Muscle of leg (tissue), 11 donors: ENCODE measurements around the gene PON1. TPM values are rescaled to one million over a fixed set of nuclear protein-coding genes. Genes with fewer than 3 reads are reported as not detected.

Experiments used
- DNase-seq: peaks from one replicate; pipeline ENCODE4 v3.0.0; 2013
- H3K27ac ChIP-seq: one replicate; pipeline ENCODE4 v1.5.1; 2013; ENCODE audit warnings: mild to moderate bottlenecking, low read length, control low read depth
- H3K27me3 ChIP-seq: one replicate; pipeline ENCODE4 v1.6.1; 2013; ENCODE audit warnings: low read length; ENCODE audit not compliant: control insufficient read depth, insufficient read depth
- H3K36me3 ChIP-seq: one replicate; pipeline ENCODE4 v1.6.1; 2013; ENCODE audit warnings: low read length; ENCODE audit not compliant: control insufficient read depth, insufficient read depth
- H3K4me1 ChIP-seq: one replicate; pipeline ENCODE4 v1.6.1; 2013; ENCODE audit warnings: low read length; ENCODE audit not compliant: control insufficient read depth, insufficient read depth
- H3K4me3 ChIP-seq: one replicate; pipeline ENCODE4 v1.5.1; 2013; ENCODE audit warnings: low read length, control low read depth
- H3K9me3 ChIP-seq: replicated peaks from 2 replicates; pipeline ENCODE4 v1.6.1; 2013; ENCODE audit warnings: low read depth, low read length; ENCODE audit not compliant: control insufficient read depth
- WGBS: methylation state at CpG from one replicate; pipeline ENCODE4 v1.1.5; 2013; ENCODE audit warnings: missing lambda C conversion rate; ENCODE audit not compliant: insufficient coverage; 5-methylcytosine and 5-hydroxymethylcytosine counted together
- polyA plus RNA-seq, 8 donors: library from polyadenylated mRNA; unstranded; fragments of 120-200 nt; gene quantifications; one replicate each; pipeline versions ENCODE4 v1.2.1 to v1.2.3, GENCODE V29; 2013; ENCODE audit warnings: inconsistent platforms in 1 of 8, low replicate concordance in 1 of 8; ENCODE audit not compliant: insufficient read length in 8 of 8, insufficient read depth in 1 of 8
- total RNA-seq: library from RNA; stranded (reverse); fragments of 120-200 nt; gene quantifications from one replicate; pipeline ENCODE4 v1.2.4, GENCODE V29; 2013

Gene PON1
- total and polyA plus RNA-seq, 9 donors = 0.28 to 0.52 (median 0.32) TPM

DNA sequence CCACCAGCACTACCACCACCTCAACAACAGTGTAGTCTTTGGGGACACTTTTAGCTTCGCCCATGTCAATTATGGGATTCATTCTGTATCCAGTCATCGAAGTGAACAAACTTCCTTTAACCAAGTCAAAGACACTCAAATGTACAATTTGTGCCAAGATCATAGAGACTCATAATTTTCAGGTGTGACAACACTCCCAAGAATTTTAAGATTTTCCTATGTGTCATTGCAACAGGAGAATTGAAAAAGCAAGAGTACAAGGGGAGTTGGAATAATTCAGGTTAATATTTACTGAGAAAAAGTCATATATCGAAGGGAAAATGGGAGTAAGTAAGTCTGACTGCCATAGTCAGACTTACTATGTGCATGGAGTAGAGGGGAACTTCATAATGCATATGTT is 26.2 kb downstream of the PON1 start:
- Histone ChIP-seq H3K27me3 (no peaks in the 10 kb centered on the region), H3K27ac (no peak overlapping the region), H3K4me1 (no peaks in the 10 kb centered on the region), H3K36me3 (no peaks in the 10 kb centered on the region), H3K4me3 (no peak overlapping the region), H3K9me3 (no peaks in the 10 kb centered on the region)
- no peak for DNase-seq
- 100% methylated on average over 1 of the region's 3 CpGs for WGBS

DNA sequence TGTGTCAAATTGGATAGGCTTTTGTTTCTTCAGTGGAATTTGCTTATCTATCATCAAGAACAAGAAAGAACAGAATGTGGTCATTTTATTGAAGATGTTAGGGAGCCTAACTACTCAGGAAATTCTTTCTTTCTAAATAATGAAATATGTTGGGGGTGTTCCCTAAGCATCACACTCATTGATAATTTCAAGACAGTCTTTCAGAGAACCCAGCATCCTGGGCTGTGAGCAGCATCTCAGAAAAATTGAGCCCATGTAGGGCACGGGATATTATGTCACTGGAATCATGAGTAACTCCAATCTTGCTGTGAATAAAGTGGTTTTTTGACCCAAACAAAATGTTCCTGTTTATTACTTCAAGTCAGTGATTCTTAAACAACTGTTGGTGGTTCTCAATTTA is 27.3 kb downstream of the PON1 start:
- Histone ChIP-seq H3K27ac (no peak overlapping the region), H3K27me3 (no peaks in the 10 kb centered on the region), H3K9me3 (no peaks in the 10 kb centered on the region), H3K36me3 (no peaks in the 10 kb centered on the region), H3K4me3 (no peak overlapping the region), H3K4me1 (no peaks in the 10 kb centered on the region)
- no CpG with 5 or more reads among the region's 1 CpG for WGBS
- no peak for DNase-seq

DNA sequence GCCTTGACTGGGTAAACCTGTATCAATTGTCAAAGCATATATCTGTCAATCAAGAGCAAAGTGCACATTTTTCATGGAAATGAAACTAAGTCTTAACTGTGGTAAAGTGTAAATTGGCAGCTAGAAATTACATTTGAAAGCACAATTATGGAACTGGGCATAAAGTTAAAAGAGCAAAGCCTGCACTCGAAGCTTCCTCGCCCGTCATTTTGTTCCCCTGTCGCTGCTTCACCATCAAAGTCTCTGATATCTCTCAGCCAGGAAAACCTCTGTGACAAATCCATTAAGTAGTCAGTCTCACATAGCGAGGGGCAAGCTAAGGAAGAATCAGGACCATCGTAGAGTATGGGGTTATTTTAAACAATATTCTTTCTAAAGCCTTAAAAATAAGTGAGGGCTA is 27.9 kb downstream of the PON1 start:
- H3K27ac ChIP-seq = no peak overlapping the region
- no peak overlapping the region for H3K4me3 ChIP-seq
- no peaks in the 10 kb centered on the region for H3K4me1 ChIP-seq
- H3K9me3 ChIP-seq = no peaks in the 10 kb centered on the region
- WGBS = 85% methylated on average over 3 of the region's 6 CpGs
- no peak for DNase-seq
- H3K36me3 ChIP-seq = no peaks in the 10 kb centered on the region
- no peaks in the 10 kb centered on the region for H3K27me3 ChIP-seq

DNA sequence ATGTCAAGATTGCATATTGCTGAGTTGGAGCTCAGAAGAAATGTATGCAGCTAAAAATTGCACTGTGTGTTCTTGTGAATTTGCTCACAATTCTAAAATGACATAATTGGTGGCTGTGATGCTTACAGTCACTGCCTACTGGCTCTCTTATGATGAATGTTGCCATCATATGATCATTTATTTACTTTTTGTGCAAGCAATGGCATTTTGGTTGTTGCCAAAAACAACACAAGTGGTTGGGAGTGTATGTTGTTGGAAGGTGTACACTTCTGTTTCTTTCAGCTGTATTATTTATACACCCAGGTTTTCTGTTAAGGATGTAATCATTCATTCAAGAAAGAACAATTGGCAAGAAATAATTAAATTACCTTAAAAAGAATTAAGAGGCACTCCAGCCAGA is 28.9 kb downstream of the PON1 start:
- H3K4me3 ChIP-seq = no peak overlapping the region
- no peaks in the 10 kb centered on the region for H3K27me3 ChIP-seq
- H3K4me1 ChIP-seq = no peaks in the 10 kb centered on the region
- peaks cover 6% of the 10 kb centered on the region for H3K36me3 ChIP-seq
- no peak for DNase-seq
- no peaks in the 10 kb centered on the region for H3K9me3 ChIP-seq
- H3K27ac ChIP-seq = no peak overlapping the region

DNA sequence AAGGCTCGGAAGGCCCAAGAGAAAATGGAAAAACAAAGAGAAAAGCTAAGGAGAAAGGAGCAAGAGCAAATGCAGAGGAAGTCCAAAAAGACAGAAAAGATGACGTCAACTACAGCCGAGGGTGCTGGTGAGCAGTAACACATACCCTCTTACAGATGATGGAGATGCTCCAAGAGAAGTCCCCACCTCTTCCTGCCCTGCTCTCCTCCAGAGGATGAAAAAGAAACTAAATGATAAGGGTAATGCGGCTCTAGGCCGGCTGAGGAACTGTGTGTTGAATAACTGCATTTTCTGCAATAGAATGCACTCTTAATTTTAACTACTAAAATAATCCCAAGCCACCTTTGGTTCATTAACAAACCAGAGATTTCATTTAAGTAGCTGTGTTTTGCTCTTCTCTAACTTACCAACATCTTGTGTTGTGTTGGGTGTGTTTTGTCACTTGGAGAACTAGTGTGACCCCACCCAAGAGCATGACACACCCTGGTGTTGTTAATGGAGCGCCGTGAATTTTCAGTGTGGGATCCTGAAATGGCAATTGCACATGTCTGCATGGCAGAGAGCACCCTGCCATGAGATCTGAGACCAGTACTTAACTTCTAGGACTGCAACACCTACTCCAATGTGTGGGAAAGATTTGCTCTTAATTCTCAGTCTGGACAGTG is 34.0 kb downstream of the PON1 start:
- H3K9me3 ChIP-seq = no peaks in the 10 kb centered on the region
- H3K36me3 ChIP-seq = peaks cover 24% of the 10 kb centered on the region
- no peaks in the 10 kb centered on the region for H3K27me3 ChIP-seq
- no peaks in the 10 kb centered on the region for H3K4me1 ChIP-seq
- H3K27ac ChIP-seq = no peak overlapping the region
- 73% methylated on average over 3 of the region's 7 CpGs for WGBS
- H3K4me3 ChIP-seq = no peak overlapping the region
- DNase-seq = no peak

DNA sequence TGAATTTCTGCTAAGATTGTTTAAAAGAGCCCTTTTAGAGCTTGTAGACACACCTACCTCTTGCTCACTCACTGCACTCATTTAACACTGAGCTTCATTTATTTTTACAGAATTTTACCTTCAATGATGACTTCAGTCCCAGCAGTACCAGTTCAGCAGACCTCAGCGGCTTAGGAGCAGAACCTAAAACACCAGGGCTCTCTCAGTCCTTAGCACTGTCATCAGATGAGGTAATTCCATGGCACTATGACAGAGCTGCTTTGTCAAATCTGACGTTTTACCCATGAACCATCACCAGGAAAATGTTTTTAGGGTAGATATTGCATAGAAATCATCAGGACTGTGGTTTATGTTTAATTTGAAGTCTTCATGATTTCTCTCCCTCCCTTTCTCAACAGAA is 38.2 kb downstream of the PON1 start:
- H3K4me1 ChIP-seq = no peaks in the 10 kb centered on the region
- H3K27ac ChIP-seq = no peak overlapping the region
- no peaks in the 10 kb centered on the region for H3K9me3 ChIP-seq
- H3K4me3 ChIP-seq = no peak overlapping the region
- DNase-seq = no peak
- WGBS = 89% methylated on average over 1 of the region's 2 CpGs
- no peaks in the 10 kb centered on the region for H3K27me3 ChIP-seq
- peaks cover 26% of the 10 kb centered on the region for H3K36me3 ChIP-seq

DNA sequence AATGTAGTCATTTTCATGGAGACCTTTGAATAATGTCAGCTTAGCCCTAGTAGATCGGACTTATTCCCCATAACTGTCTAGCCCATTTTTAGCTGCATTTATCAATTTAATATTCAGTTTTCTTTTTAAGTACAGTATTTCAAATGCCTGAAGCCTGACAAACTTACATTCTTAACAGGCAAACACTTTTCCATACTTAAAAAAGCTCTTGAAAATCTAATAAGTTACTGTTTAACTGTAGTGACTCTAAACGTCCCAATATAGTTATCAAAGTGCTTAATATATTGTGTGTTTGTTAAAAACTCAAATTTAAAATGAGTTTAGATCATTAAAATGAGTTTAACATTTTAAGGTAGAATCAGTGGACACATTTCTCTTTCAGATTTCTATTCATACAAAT is 44.9 kb downstream of the PON1 start:
- no peak for DNase-seq
- 83% methylated on average over 1 of the region's 2 CpGs for WGBS
- Histone ChIP-seq H3K4me3 (no peak overlapping the region), H3K27me3 (no peaks in the 10 kb centered on the region), H3K9me3 (no peaks in the 10 kb centered on the region), H3K4me1 (no peaks in the 10 kb centered on the region), H3K36me3 (no peaks in the 10 kb centered on the region), H3K27ac (no peak overlapping the region)

DNA sequence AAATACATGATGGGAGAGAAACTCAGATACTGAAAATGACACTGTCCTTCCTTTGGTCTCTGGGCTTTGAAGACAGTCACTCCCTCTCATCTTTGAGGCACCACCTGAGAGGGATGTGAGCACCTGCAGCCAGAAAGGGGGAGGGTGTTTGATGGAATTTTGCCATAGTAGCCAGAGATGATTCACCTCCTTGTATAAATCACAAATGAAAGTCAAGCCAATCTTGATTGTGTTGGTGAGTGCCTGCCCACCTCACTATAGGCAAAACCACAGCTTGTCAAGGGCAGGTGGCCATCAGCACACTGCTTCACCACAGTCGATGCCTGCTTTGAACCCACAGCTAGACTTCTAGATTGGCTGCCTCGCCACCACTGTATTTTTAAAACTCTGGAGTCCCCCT is 48.2 kb downstream of the PON1 start:
- DNase-seq = no peak
- H3K4me1 ChIP-seq = no peaks in the 10 kb centered on the region
- no peaks in the 10 kb centered on the region for H3K9me3 ChIP-seq
- H3K36me3 ChIP-seq = peaks cover 10% of the 10 kb centered on the region
- no peak overlapping the region for H3K4me3 ChIP-seq
- H3K27me3 ChIP-seq = no peaks in the 10 kb centered on the region
- no peak overlapping the region for H3K27ac ChIP-seq
- 60% methylated on average over 1 of the region's 2 CpGs for WGBS

DNA sequence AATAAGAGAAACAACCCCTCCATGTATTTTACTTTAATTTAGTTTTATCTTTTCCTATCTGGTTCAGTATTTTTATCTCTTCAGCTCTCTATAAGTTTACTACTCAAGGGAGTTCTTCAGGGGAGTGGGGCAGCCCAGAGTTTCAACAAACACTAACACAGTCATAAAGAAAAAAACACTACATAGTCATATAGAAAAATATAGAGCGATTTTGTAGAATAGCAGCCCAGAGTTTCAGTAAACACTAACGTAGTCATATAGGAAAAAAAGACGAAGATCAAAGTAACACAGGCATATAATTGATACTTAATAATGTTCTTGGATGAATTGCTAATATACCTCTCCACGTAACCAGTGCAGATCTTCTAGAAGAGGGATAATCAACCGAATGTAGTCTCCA is 54.7 kb downstream of the PON1 start:
- Histone ChIP-seq H3K27ac (no peak overlapping the region), H3K4me1 (peaks cover 3% of the 10 kb centered on the region), H3K4me3 (no peak overlapping the region), H3K9me3 (no peaks in the 10 kb centered on the region), H3K36me3 (peaks cover 14% of the 10 kb centered on the region), H3K27me3 (no peaks in the 10 kb centered on the region)
- DNase-seq = no peak
- no CpG with 5 or more reads among the region's 5 CpGs for WGBS

DNA sequence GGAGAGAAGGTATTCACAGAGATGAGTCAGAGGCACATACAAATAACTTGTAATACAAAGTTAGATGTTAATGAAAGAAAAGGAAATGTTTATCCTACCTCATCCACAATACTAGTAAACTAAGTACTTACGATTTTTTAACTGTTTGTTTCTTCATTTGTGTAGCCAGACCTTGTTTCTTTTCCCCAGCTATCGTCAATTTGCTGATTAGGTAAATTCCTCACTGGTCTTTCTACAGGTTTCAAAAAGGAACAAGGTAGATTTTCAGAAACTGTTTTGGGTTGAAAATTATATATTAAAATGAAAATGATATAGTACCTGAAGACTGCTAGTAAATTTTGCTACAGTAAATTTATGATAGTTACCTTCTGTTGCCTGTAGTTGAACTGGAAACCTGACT is 56.6 kb downstream of the PON1 start:
- H3K36me3 ChIP-seq = peaks cover 4% of the 10 kb centered on the region
- H3K4me3 ChIP-seq = no peak overlapping the region
- WGBS = no CpG with 5 or more reads among the region's 2 CpGs
- H3K4me1 ChIP-seq = peaks cover 8% of the 10 kb centered on the region
- no peaks in the 10 kb centered on the region for H3K9me3 ChIP-seq
- H3K27ac ChIP-seq = no peak overlapping the region
- H3K27me3 ChIP-seq = no peaks in the 10 kb centered on the region
- DNase-seq = no peak

DNA sequence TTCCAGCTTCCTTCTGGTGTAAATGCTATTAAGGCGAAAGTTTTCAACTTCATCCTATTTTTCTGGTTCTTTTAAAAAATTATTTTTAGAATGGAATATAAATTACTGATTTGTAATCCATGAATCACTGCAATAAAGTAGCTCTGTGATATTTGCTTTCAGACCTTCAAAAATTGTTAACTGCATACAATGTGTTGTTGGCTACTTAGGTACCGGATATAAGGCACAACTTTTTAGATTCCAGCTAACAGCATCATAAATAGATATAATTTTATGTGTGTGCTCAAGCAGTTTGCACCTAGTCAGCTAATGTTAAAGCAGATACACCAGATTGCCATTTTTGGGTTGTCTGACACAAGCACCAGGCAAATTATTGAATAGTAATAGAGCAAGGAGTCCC is 58.7 kb downstream of the PON1 start:
- Histone ChIP-seq H3K27me3 (no peaks in the 10 kb centered on the region), H3K4me3 (no peak overlapping the region), H3K36me3 (peaks cover 4% of the 10 kb centered on the region), H3K27ac (no peak overlapping the region), H3K9me3 (no peaks in the 10 kb centered on the region), H3K4me1 (peaks cover 8% of the 10 kb centered on the region)
- DNase-seq = no peak
- WGBS = no CpG with 5 or more reads among the region's 2 CpGs
